Measurements from ENCODE around the gene FAM240B.

Gene FAM240B

GRCh38 chr9:38699337-38699736, 20.6 kb downstream of the FAM240B start:
- Histone ChIP-seq H3K4me2 (ENCODE audit: low read length) (no peak overlapping the region), H3K9ac (ENCODE audit: low read length) (no peak overlapping the region), H3K27me3 (ENCODE audit: insufficient read depth, low read length) (no peaks in the 10 kb centered on the region), H3K36me3 (ENCODE audit: insufficient read depth, low read length) (no peaks in the 10 kb centered on the region), H3F3A (ENCODE audit: insufficient read depth, low read length) (no peaks in the 10 kb centered on the region), H3K79me2 (ENCODE audit: insufficient read depth, low read length) (no peaks in the 10 kb centered on the region), H2AFZ (ENCODE audit: low read length) (no peak overlapping the region), H3K27ac (ENCODE audit: low read depth, low read length, poor library complexity, severe bottlenecking) (no peak overlapping the region), H3K9me2 (ENCODE audit: low read depth, low read length) (no peaks in the 10 kb centered on the region), H3K4me1 (ENCODE audit: insufficient read depth, low read length, severe bottlenecking) (no peaks in the 10 kb centered on the region), H4K20me1 (ENCODE audit: insufficient read depth, low read length) (no peaks in the 10 kb centered on the region), H3K4me3 (ENCODE audit: low read depth, low read length, poor library complexity, severe bottlenecking) (no peak overlapping the region), H3K9me3 (ENCODE audit: low read length) (no peaks in the 10 kb centered on the region)
- TF ChIP-seq EZH2 (IDR thresholded peaks at IDR 0.05; ENCODE audit: borderline replicate concordance, low read length) (no peak), CTCF (IDR thresholded peaks at IDR 0.05; ENCODE audit: low read length) (no peak)

- TF ChIP-seq EZH2 (IDR thresholded peaks at IDR 0.05; ENCODE audit: borderline replicate concordance, low read length) (no peak), CTCF (IDR thresholded peaks at IDR 0.05; ENCODE audit: low read length) (no peak)
Measured at GRCh38 chr9:38697776-38698300, 22.1 kb downstream of the FAM240B start.

GRCh38 chr9:38696999-38697398, 22.9 kb downstream of the FAM240B start:
- no peak overlapping the region for H3K4me2 ChIP-seq (ENCODE audit: low read length)
- no peaks in the 10 kb centered on the region for H3K36me3 ChIP-seq (ENCODE audit: insufficient read depth, low read length)
- no peaks in the 10 kb centered on the region for H3K4me1 ChIP-seq (ENCODE audit: insufficient read depth, low read length, severe bottlenecking)
- H3K9ac ChIP-seq (ENCODE audit: low read length), result no peak overlapping the region
- no peaks in the 10 kb centered on the region for H3K9me3 ChIP-seq (ENCODE audit: low read length)
- H3K27me3 ChIP-seq (ENCODE audit: insufficient read depth, low read length), result no peaks in the 10 kb centered on the region
- H3K27ac ChIP-seq (ENCODE audit: low read depth, low read length, poor library complexity, severe bottlenecking), result no peak overlapping the region
- TF ChIP-seq EZH2 (IDR thresholded peaks at IDR 0.05; ENCODE audit: borderline replicate concordance, low read length), result no peak
- no peak for TF ChIP-seq CTCF (IDR thresholded peaks at IDR 0.05; ENCODE audit: low read length)
- no peaks in the 10 kb centered on the region for H3K9me2 ChIP-seq (ENCODE audit: low read depth, low read length)
- H3F3A ChIP-seq (ENCODE audit: insufficient read depth, low read length), result no peaks in the 10 kb centered on the region
- no peaks in the 10 kb centered on the region for H3K79me2 ChIP-seq (ENCODE audit: insufficient read depth, low read length)
- no peaks in the 10 kb centered on the region for H4K20me1 ChIP-seq (ENCODE audit: insufficient read depth, low read length)
- no peak overlapping the region for H3K4me3 ChIP-seq (ENCODE audit: low read depth, low read length, poor library complexity, severe bottlenecking)
- H2AFZ ChIP-seq (ENCODE audit: low read length), result no peak overlapping the region

More at GRCh38 chr9:38697776-38698300, 22.1 kb downstream of the FAM240B start:
- no peaks in the 10 kb centered on the region for H3K79me2 ChIP-seq (ENCODE audit: insufficient read depth, low read length)
- H3K27me3 ChIP-seq (ENCODE audit: insufficient read depth, low read length), result no peaks in the 10 kb centered on the region
- H3K4me1 ChIP-seq (ENCODE audit: insufficient read depth, low read length, severe bottlenecking), result no peaks in the 10 kb centered on the region
- no peaks in the 10 kb centered on the region for H3K9me2 ChIP-seq (ENCODE audit: low read depth, low read length)
- H3K9ac ChIP-seq (ENCODE audit: low read length), result no peak overlapping the region
- H4K20me1 ChIP-seq (ENCODE audit: insufficient read depth, low read length), result no peaks in the 10 kb centered on the region
- no peak overlapping the region for H3K27ac ChIP-seq (ENCODE audit: low read depth, low read length, poor library complexity, severe bottlenecking)
- H2AFZ ChIP-seq (ENCODE audit: low read length), result no peak overlapping the region
- no peaks in the 10 kb centered on the region for H3F3A ChIP-seq (ENCODE audit: insufficient read depth, low read length)
- no peaks in the 10 kb centered on the region for H3K36me3 ChIP-seq (ENCODE audit: insufficient read depth, low read length)
- H3K9me3 ChIP-seq (ENCODE audit: low read length), result no peaks in the 10 kb centered on the region
- H3K4me3 ChIP-seq (ENCODE audit: low read depth, low read length, poor library complexity, severe bottlenecking), result no peak overlapping the region
- H3K4me2 ChIP-seq (ENCODE audit: low read length), result no peak overlapping the region

Measured in OCI-LY1 (cell line).